WTC11 (cell line): ENCODE measurements around the gene TMEM258. TPM values are rescaled to one million over a fixed set of nuclear protein-coding genes. Genes with fewer than 3 reads are reported as not detected.
A peak's percentile ranks its signal among the peaks of the same experiment; 100 is the strongest.

Experiments used
- ATAC-seq: fragments of 200-7000 bp; cut with Tn5 transposase; 2 replicates; pipeline ENCODE4 v1.10.0; 2021; ENCODE audit warnings: mild to moderate bottlenecking, moderate library complexity
- CTCF ChIA-PET: fragments of 300-600 bp; sonication (Branson Sonifier 250); formaldehyde crosslinking; loops from one replicate; lab custom pipeline; 2021; ENCODE audit warnings: antibody characterized with exemption; lab: Charles Lee
- POLR2A ChIA-PET: fragments of 350-600 bp; sonication (Branson Sonifier 250); formaldehyde crosslinking; loops from one replicate; lab custom pipeline; 2021; ENCODE audit warnings: antibody characterized with exemption; lab: Charles Lee
- DNase-seq: peaks from one replicate; pipeline ENCODE4 v3.0.0; 2021; ENCODE audit warnings: low spot score
- H3K27ac Mint-ChIP-seq: 2 replicates; pipeline ENCODE4 v1.8.0; 2021; ENCODE audit warnings: mixed read lengths
- H3K27me3 Mint-ChIP-seq: 2 replicates; pipeline ENCODE4 v1.8.0; 2021; ENCODE audit warnings: low read depth, mild to moderate bottlenecking, moderate library complexity, mixed read lengths
- H3K36me3 Mint-ChIP-seq: 2 replicates; pipeline ENCODE4 v1.8.0; 2021; ENCODE audit warnings: mixed read lengths
- H3K4me1 Mint-ChIP-seq: 2 replicates; pipeline ENCODE4 v1.8.0; 2022; ENCODE audit warnings: mixed read lengths
- H3K4me3 Mint-ChIP-seq: 2 replicates; pipeline ENCODE4 v1.8.0; 2021; ENCODE audit warnings: mild to moderate bottlenecking, moderate library complexity, mixed read lengths
- H3K9me3 Mint-ChIP-seq: 2 replicates; pipeline ENCODE4 v1.8.0; 2021; ENCODE audit warnings: mixed read lengths
- AFF4 ChIP-seq: sonication (generic); formaldehyde crosslinking; IDR thresholded peaks from 2 replicates; pipeline ENCODE4 v1.8.1; 2023; ENCODE audit warnings: mild to moderate bottlenecking, missing genetic modification reagents, borderline replicate concordance
- AR ChIP-seq: fragments of 250-450 bp; sonication (Bioruptor Pico); IDR thresholded peaks from 2 replicates; pipeline ENCODE4 v1.9.0; 2021; ENCODE audit warnings: mild to moderate bottlenecking
- FOXP4 ChIP-seq: sonication (generic); formaldehyde crosslinking; IDR thresholded peaks from 2 replicates; pipeline ENCODE4 v1.8.0; 2022; ENCODE audit warnings: mild to moderate bottlenecking, missing genetic modification reagents
- GABPB1 ChIP-seq: sonication (generic); formaldehyde crosslinking; IDR thresholded peaks from 2 replicates; pipeline ENCODE4 v1.8.1; 2023; ENCODE audit warnings: mild to moderate bottlenecking, missing genetic modification reagents
- HMGA2 ChIP-seq: fragments of 250-450 bp; sonication (Bioruptor Pico); IDR thresholded peaks from 2 replicates; pipeline ENCODE4 v1.4.0; 2021; ENCODE audit warnings: mild to moderate bottlenecking, moderate library complexity
- KAT7 ChIP-seq: sonication (generic); formaldehyde crosslinking; IDR thresholded peaks from 2 replicates; pipeline ENCODE4 v1.8.1; 2023; ENCODE audit warnings: missing genetic modification reagents, mild to moderate bottlenecking, borderline replicate concordance
- NFATC4 ChIP-seq: fragments of 250-450 bp; sonication (Bioruptor Pico); IDR thresholded peaks from 2 replicates; pipeline ENCODE4 v1.9.0; 2021; ENCODE audit warnings: mild to moderate bottlenecking
- NFE2L1 ChIP-seq: sonication (generic); formaldehyde crosslinking; IDR thresholded peaks from 2 replicates; pipeline ENCODE4 v1.8.1; 2023; ENCODE audit warnings: missing genetic modification reagents
- NR1H2 ChIP-seq: sonication (generic); formaldehyde crosslinking; IDR thresholded peaks from 2 replicates; pipeline ENCODE4 v1.9.0; 2021; ENCODE audit warnings: mild to moderate bottlenecking, moderate library complexity, missing genetic modification reagents
- NR2C2 ChIP-seq: sonication (generic); formaldehyde crosslinking; IDR thresholded peaks from 2 replicates; pipeline ENCODE4 v1.8.0; 2022; ENCODE audit warnings: mild to moderate bottlenecking, missing genetic modification reagents
- NR3C1 ChIP-seq: sonication (generic); formaldehyde crosslinking; conservative IDR thresholded peaks from 2 replicates; pipeline ENCODE4 v1.8.1; 2023; ENCODE audit warnings: low read depth, mild to moderate bottlenecking, missing genetic modification reagents
- RORB ChIP-seq: fragments of 250-450 bp; sonication (Bioruptor Pico); IDR thresholded peaks from 2 replicates; pipeline ENCODE4 v1.9.0; 2021; ENCODE audit warnings: mild to moderate bottlenecking
- SMAD3 ChIP-seq: sonication (generic); formaldehyde crosslinking; IDR thresholded peaks from 2 replicates; pipeline ENCODE4 v1.8.0; 2022; ENCODE audit warnings: missing genetic modification reagents, mild to moderate bottlenecking, borderline replicate concordance
- SOX15 ChIP-seq: fragments of 250-450 bp; sonication (Bioruptor Pico); IDR thresholded peaks from 2 replicates; pipeline ENCODE4 v1.9.0; 2021; ENCODE audit warnings: mild to moderate bottlenecking
- TCF7 ChIP-seq: sonication (generic); formaldehyde crosslinking; IDR thresholded peaks from 2 replicates; pipeline ENCODE4 v1.8.0; 2022; ENCODE audit warnings: mild to moderate bottlenecking, low read depth, missing genetic modification reagents, moderate library complexity
- ZNF121 ChIP-seq: sonication (generic); formaldehyde crosslinking; IDR thresholded peaks from 2 replicates; pipeline ENCODE4 v1.8.0; 2023; ENCODE audit warnings: missing genetic modification reagents
- ZNF138 ChIP-seq: sonication (generic); formaldehyde crosslinking; conservative IDR thresholded peaks from 2 replicates; pipeline ENCODE4 v1.8.1; 2022; ENCODE audit warnings: mild to moderate bottlenecking, moderate library complexity, missing genetic modification reagents
- ZNF219 ChIP-seq: sonication (generic); formaldehyde crosslinking; IDR thresholded peaks from 2 replicates; pipeline ENCODE4 v1.8.0; 2023; ENCODE audit warnings: missing genetic modification reagents, mild to moderate bottlenecking, borderline replicate concordance
- ZNF317 ChIP-seq: sonication (generic); formaldehyde crosslinking; IDR thresholded peaks from 2 replicates; pipeline ENCODE4 v1.8.1; 2023; ENCODE audit warnings: low read depth, mild to moderate bottlenecking, moderate library complexity, missing genetic modification reagents, borderline replicate concordance
- ZNF416 ChIP-seq: fragments of 250-450 bp; sonication (Bioruptor Pico); IDR thresholded peaks from 2 replicates; pipeline ENCODE4 v1.9.0; 2021; ENCODE audit warnings: mild to moderate bottlenecking, inconsistent platforms
- ZNF532 ChIP-seq: fragments of 250-450 bp; sonication (Bioruptor Pico); IDR thresholded peaks from 2 replicates; pipeline ENCODE4 v1.9.0; 2021; ENCODE audit warnings: mild to moderate bottlenecking, borderline replicate concordance
- total RNA-seq: library from RNA; stranded (reverse); gene quantifications from 3 replicates; pipeline ENCODE4 v1.2.3, GENCODE V29; 2021

Gene TMEM258
- total RNA-seq, 1 experiment from 2014 or later = 175 TPM

- TF ChIP-seq HMGA2 (CRISPR knock-in tag) (no peak), NR3C1 (CRISPR knock-in tag) (no peak), SMAD3 (no peak)
These were observed 5.0 kb upstream of the TMEM258 start (continued) for GRCh38 chr11:61797263-61797944.

GRCh38 chr11:61795876-61796526 lies 3.6 kb upstream of the TMEM258 start:
- ATAC-seq = no peak
- H3K27me3 Mint-ChIP-seq = no peaks in the 10 kb centered on the region
- no peak overlapping the region for H3K4me3 Mint-ChIP-seq
- H3K27ac Mint-ChIP-seq = peak overlapping the region; percentile 65; the same call in 1 of the 2 replicates
- H3K36me3 Mint-ChIP-seq = peaks cover 32% of the 10 kb centered on the region
- no peaks in the 10 kb centered on the region for H3K9me3 Mint-ChIP-seq
- DNase-seq = no peak
- CTCF ChIA-PET = interaction anchor here (1.5 to 4.6 kb wide), 8 partner anchors 8 to 312 kb away, joined by 7 to 64 read pairs (median 23); partner anchors contain the start of genes FADS1 and FADS2
- POLR2A ChIA-PET = interaction anchor here (1.6 to 1.9 kb wide), 2 partner anchors 8 to 74 kb away, joined by 5 to 6 read pairs; no protein-coding TSS in a partner anchor
- H3K4me1 Mint-ChIP-seq = peaks cover 21% of the 10 kb centered on the region
- TF ChIP-seq ZNF532 = no peak
- TF ChIP-seq ZNF219 (CRISPR knock-in tag) = no peak
- no peak for TF ChIP-seq ZNF138 (CRISPR knock-in tag)
- no peak for TF ChIP-seq NFATC4 (CRISPR knock-in tag)
- TF ChIP-seq TCF7 (CRISPR knock-in tag) = no peak
- no peak for TF ChIP-seq ZNF416 (CRISPR knock-in tag)
- TF ChIP-seq RORB = no peak
- no peak for TF ChIP-seq NFE2L1 (CRISPR knock-in tag)
- TF ChIP-seq AFF4 = no peak
- TF ChIP-seq KAT7 = no peak
- TF ChIP-seq ZNF317 (CRISPR knock-in tag) = no peak
- no peak for TF ChIP-seq SOX15
- TF ChIP-seq FOXP4 (CRISPR knock-in tag) = no peak
- TF ChIP-seq GABPB1 = no peak
- no peak for TF ChIP-seq AR (CRISPR knock-in tag)
- TF ChIP-seq NR1H2 (CRISPR knock-in tag) = no peak
- no peak for TF ChIP-seq NR2C2
- TF ChIP-seq ZNF121 (CRISPR knock-in tag) = no peak
